HCT116 (cell line): Measurements from ENCODE around the gene STYXL2. TPM values are rescaled to one million over a fixed set of nuclear protein-coding genes. Genes with fewer than 3 reads are reported as not detected.

Source experiments
- ATAC-seq: fragments of 200-7000 bp; cut with Tn5 transposase; 2 replicates; pipeline ENCODE4 v1.9.1; 2020; ENCODE audit warnings: mild to moderate bottlenecking, moderate library complexity
- BruUV-seq: library from RNA; stranded (reverse); fragments of 400-500 nt; replicated peaks from 2 replicates; lab custom pipeline; 2021; lab: Mats Ljungman, UMichigan
- CTCF ChIA-PET: fragments of 300-600 bp; sonication (Branson Sonifier 250); formaldehyde crosslinking; loops from one replicate; lab custom pipeline; 2021; ENCODE audit warnings: antibody characterized with exemption; lab: Charles Lee
- POLR2A ChIA-PET: fragments of 300-600, 350-600 bp; sonication (Branson Sonifier 250); formaldehyde crosslinking; loops from one replicate; lab custom pipeline; 2021; ENCODE audit warnings: antibody characterized with exemption; lab: Charles Lee
- RAD21 ChIA-PET, 2 experiments: fragments of 300-600 bp; sonication (Branson Sonifier 250); formaldehyde crosslinking; loops; one replicate each; lab custom pipeline; 2023; ENCODE audit warnings: low total read pairs in 2 of 2; ENCODE audit not compliant: uncharacterized antibody in 2 of 2, unreplicated experiment in 2 of 2, low non-redundant PET in 1 of 2; lab: Charles Lee
- DNase-seq: peaks from one replicate; pipeline ENCODE4 v3.0.0-alpha.2; 2010; ENCODE audit warnings: low read depth, low spot score
- H2AFZ ChIP-seq: fragments of 200-600 bp; shearing (Covaris generic), sonication (generic); 2 replicates; pipeline ENCODE4 v1.6.1; 2017; ENCODE audit warnings: low read depth, mixed run types, mixed read lengths, antibody characterized with exemption, low read length; ENCODE audit not compliant: poor library complexity, severe bottlenecking
- H3K27ac ChIP-seq: 2 replicates; pipeline ENCODE4 v1.5.1; 2012; ENCODE audit warnings: low read depth, low read length
- H3K27me3 ChIP-seq: fragments of 200-600 bp; sonication (generic); 2 replicates; pipeline ENCODE4 v1.6.1; 2016; ENCODE audit warnings: mixed run types, low read length, mixed read lengths; ENCODE audit not compliant: insufficient read depth
- H3K36me3 ChIP-seq, 2 experiments: fragments of 200-500 bp in 1 of 2; fragments of 200-600 bp in 1 of 2; sonication (Bioruptor generic) in 1 of 2; sonication (generic) in 1 of 2; 2 replicates each; pipeline versions ENCODE4 v1.5.1 to v1.6.1; 2014 to 2016; ENCODE audit warnings: low read length in 2 of 2, inconsistent platforms in 1 of 2, mixed read lengths in 1 of 2, mixed run types in 1 of 2; ENCODE audit not compliant: insufficient read depth in 2 of 2, control insufficient read depth in 1 of 2
- H3K4me1 ChIP-seq, 2 experiments: fragments of 200-600 bp in 1 of 2; sonication (generic) in 1 of 2; 2 replicates each; pipeline versions ENCODE4 v1.5.1 to v1.6.1; 2012 to 2017; ENCODE audit warnings: low read length in 2 of 2, inconsistent platforms in 1 of 2, mild to moderate bottlenecking in 1 of 2, mixed read lengths in 1 of 2, mixed run types in 1 of 2, moderate library complexity in 1 of 2; ENCODE audit not compliant: insufficient read depth in 2 of 2, control insufficient read depth in 1 of 2
- H3K4me2 ChIP-seq: fragments of 200-600 bp; sonication (generic); 2 replicates; pipeline ENCODE4 v1.6.1; 2017; ENCODE audit warnings: mixed run types, low read length, mixed read lengths
- H3K4me3 ChIP-seq, 2 experiments: fragments of 200-600 bp in 1 of 2; sonication (generic) in 1 of 2; replicated peaks in 1 of 2; 2 replicates each; pipeline ENCODE4 v1.5.1; 2011 to 2016; ENCODE audit warnings: low read length in 2 of 2, control low read depth in 1 of 2, low read depth in 1 of 2, mild to moderate bottlenecking in 1 of 2, mixed read lengths in 1 of 2, mixed run types in 1 of 2
- H3K79me2 ChIP-seq: fragments of 200-600 bp; sonication (generic); 2 replicates; pipeline ENCODE4 v1.6.1; 2017; ENCODE audit warnings: mild to moderate bottlenecking, mixed run types, low read length, moderate library complexity, mixed read lengths; ENCODE audit not compliant: insufficient read depth
- H3K9ac ChIP-seq: fragments of 200-600 bp; sonication (generic); 2 replicates; pipeline ENCODE4 v1.6.1; 2016; ENCODE audit warnings: low read length, mixed read lengths
- H3K9me2 ChIP-seq: fragments of 200-600 bp; sonication (generic), shearing (Covaris generic); 2 replicates; pipeline ENCODE4 v1.6.1; 2017; ENCODE audit warnings: mixed run types, mild to moderate bottlenecking, moderate library complexity; ENCODE audit not compliant: insufficient read depth
- H3K9me3 ChIP-seq, 2 experiments: fragments of 200-500 bp in 1 of 2; fragments of 200-600 bp in 1 of 2; sonication (Bioruptor generic) in 1 of 2; sonication (generic) in 1 of 2; 2 replicates each; pipeline ENCODE4 v1.6.1; 2014 to 2017; ENCODE audit warnings: low read length in 2 of 2, mixed read lengths in 2 of 2, inconsistent platforms in 1 of 2, low read depth in 1 of 2, mild to moderate bottlenecking in 1 of 2, mixed run types in 1 of 2, moderate library complexity in 1 of 2; ENCODE audit not compliant: control insufficient read depth in 1 of 2, insufficient read depth in 1 of 2
- H4K20me1 ChIP-seq: fragments of 200-600 bp; sonication (generic), shearing (Covaris generic); 2 replicates; pipeline ENCODE4 v1.6.1; 2017; ENCODE audit warnings: mixed run types, mild to moderate bottlenecking, moderate library complexity; ENCODE audit not compliant: insufficient read depth
- CTCF ChIP-seq, 3 experiments: fragments of 200-600 bp in 1 of 3; sonication (generic) in 1 of 3; IDR thresholded peaks in 2 of 3; conservative IDR thresholded peaks in 1 of 3; 2 replicates each; pipeline ENCODE4 v1.5.1; 2012 to 2017; ENCODE audit warnings: low read depth in 2 of 3, low read length in 2 of 3, antibody characterized with exemption in 1 of 3, borderline replicate concordance in 1 of 3, control low read depth in 1 of 3, mild to moderate bottlenecking in 1 of 3, mixed read lengths in 1 of 3, mixed run types in 1 of 3, moderate library complexity in 1 of 3; ENCODE audit not compliant: insufficient read depth in 1 of 3
- POLR2AphosphoS5 ChIP-seq: IDR thresholded peaks from 2 replicates; pipeline ENCODE4 v1.6.1; 2011; ENCODE audit warnings: mild to moderate bottlenecking, low read depth, low read length, moderate library complexity
- REST ChIP-seq: IDR thresholded peaks from 2 replicates; pipeline ENCODE4 v1.6.1; 2012; ENCODE audit warnings: low read depth
- SP1 ChIP-seq: IDR thresholded peaks from 2 replicates; pipeline ENCODE4 v1.6.1; 2012; ENCODE audit warnings: low read depth
- intact Hi-C: fragments of 100-400 bp; cut with micrococcal nuclease; formaldehyde crosslinking; loops from 2 replicates; pipeline ENCODE4 v1.10.0; 2022
- total RNA-seq: library from RNA; stranded (reverse); gene quantifications from one replicate; pipeline ENCODE4 v1.2.1, GENCODE V29; 2021; ENCODE audit not compliant: unreplicated experiment

Gene STYXL2
- total RNA-seq, 1 experiment from 2014 or later: not detected

GRCh38 chr1:167100730-167101129 lies 6.9 kb downstream of the STYXL2 start:
- Histone ChIP-seq H2AFZ (no peak overlapping the region), H3K36me3 (no peaks in the 10 kb centered on the region), H3K9me3 (no peaks in the 10 kb centered on the region), H3K9ac (no peak overlapping the region), H4K20me1 (no peaks in the 10 kb centered on the region), H3K4me2 (no peak overlapping the region), H3K9me2 (no peaks in the 10 kb centered on the region), H3K27me3 (no peaks in the 10 kb centered on the region), H3K4me1 (peaks cover 0 to 15% of the 10 kb centered on the region in 2 experiments; a peak in 2 of 4 replicates), H3K79me2 (no peaks in the 10 kb centered on the region), H3K27ac (no peak overlapping the region), H3K4me3 (no peak overlapping the region)
- ATAC-seq (no peak), DNase-seq (no peak)
- CTCF ChIA-PET: no interaction called here
- BruUV-seq: no TSS peak
- POLR2A ChIA-PET: no interaction called here
- intact Hi-C loops: no loop called here
- no peak for TF ChIP-seq POLR2AphosphoS5
- no peak for TF ChIP-seq CTCF (IDR thresholded peaks at IDR 0.05 in 2 of 3, conservative IDR thresholded peaks at IDR 0.05 in 1 of 3; ENCODE audit: borderline replicate concordance in 1 of 3, insufficient read depth in 1 of 3, low read depth in 2 of 3, low read length in 2 of 3)
- TF ChIP-seq SP1: no peak
- RAD21 ChIA-PET: no interaction called here

GRCh38 chr1:167101754-167102153 lies 7.9 kb downstream of the STYXL2 start:
- Histone ChIP-seq H3K4me1 (peaks cover 0 to 18% of the 10 kb centered on the region in 2 experiments; a peak in 2 of 4 replicates), H3K4me2 (no peak overlapping the region), H3K4me3 (no peak overlapping the region), H3K79me2 (no peaks in the 10 kb centered on the region), H4K20me1 (no peaks in the 10 kb centered on the region), H2AFZ (no peak overlapping the region), H3K9ac (no peak overlapping the region), H3K9me2 (no peaks in the 10 kb centered on the region), H3K27ac (no peak overlapping the region), H3K27me3 (no peaks in the 10 kb centered on the region), H3K36me3 (no peaks in the 10 kb centered on the region), H3K9me3 (no peaks in the 10 kb centered on the region)
- ChIA-PET CTCF (no interaction called here), POLR2A (no interaction called here), RAD21 (no interaction called here)
- no TSS peak for BruUV-seq
- ATAC-seq (no peak), DNase-seq (no peak)
- intact Hi-C loops: no loop called here
- TF ChIP-seq REST: no peak
